GM12872 (cell line): ENCODE data around the gene P4HA1.

Experiments
- TF ChIP-seq, protein P1 (sequence below): IDR thresholded peaks from 3 replicates; pipeline ENCODE4 v1.5.1; 2011; ENCODE audit warnings: low read depth, mild to moderate bottlenecking, low read length, moderate library complexity; ENCODE audit not compliant: insufficient read depth

P4HA1 gene

DNA sequence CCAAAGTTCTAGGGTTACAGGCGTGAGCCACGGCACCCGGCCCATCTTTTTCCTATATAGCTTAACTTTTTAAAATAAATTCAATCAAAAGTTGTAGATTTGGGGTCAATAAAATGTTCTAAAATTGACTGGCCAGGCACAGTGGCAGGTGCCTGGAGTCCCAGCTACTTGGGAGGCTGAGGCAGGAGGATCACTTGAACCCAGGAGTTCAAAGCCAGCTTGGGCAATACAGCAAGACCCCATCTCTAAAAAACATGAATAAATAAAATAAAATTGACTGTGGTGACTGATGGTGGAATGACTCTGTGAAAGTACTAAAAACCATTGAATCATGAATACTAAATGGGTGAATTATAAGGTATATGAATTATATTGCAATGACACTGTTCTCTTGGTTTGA, 20.8 kb downstream of the P4HA1 start:
- TF ChIP-seq, protein P1, sequence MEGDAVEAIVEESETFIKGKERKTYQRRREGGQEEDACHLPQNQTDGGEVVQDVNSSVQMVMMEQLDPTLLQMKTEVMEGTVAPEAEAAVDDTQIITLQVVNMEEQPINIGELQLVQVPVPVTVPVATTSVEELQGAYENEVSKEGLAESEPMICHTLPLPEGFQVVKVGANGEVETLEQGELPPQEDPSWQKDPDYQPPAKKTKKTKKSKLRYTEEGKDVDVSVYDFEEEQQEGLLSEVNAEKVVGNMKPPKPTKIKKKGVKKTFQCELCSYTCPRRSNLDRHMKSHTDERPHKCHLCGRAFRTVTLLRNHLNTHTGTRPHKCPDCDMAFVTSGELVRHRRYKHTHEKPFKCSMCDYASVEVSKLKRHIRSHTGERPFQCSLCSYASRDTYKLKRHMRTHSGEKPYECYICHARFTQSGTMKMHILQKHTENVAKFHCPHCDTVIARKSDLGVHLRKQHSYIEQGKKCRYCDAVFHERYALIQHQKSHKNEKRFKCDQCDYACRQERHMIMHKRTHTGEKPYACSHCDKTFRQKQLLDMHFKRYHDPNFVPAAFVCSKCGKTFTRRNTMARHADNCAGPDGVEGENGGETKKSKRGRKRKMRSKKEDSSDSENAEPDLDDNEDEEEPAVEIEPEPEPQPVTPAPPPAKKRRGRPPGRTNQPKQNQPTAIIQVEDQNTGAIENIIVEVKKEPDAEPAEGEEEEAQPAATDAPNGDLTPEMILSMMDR, result no peak

DNA sequence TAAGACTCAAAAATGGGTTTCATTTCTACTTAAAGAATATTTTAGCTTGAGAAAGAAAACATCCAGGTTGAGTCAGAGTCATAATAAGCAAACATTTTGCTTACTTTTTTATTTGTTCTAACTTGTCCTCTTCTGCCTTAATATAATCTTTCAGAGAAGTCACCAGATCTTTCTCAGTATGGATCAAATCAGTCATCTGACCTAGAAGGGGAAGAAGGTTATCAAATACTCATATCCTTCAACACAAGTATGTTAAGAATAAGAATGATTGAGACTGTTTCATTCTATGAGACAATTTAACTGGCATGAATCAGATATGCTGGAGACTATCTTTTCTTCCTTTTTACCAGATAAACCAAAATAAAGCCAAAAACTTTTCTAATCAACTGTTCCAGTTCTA, 23.0 kb downstream of the P4HA1 start:
- TF ChIP-seq, protein P1, result no peak

DNA sequence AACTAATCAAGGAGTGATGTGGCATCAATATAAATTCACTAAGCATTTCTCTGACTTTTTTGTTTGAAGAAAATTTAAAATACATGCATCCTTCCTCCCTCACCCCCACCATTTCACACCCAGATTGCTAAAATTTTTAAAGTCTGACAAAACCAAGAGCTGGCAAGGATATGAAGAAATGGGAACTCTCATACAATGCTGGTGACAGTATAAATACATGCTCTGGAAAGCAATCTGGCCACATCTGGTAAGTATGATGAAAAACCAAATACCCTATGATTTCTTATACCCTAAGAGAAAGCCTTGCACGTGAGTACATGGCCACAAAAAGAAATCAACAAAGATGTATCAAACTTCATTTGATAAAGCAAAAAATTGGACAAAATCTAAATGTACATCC, 31.2 kb downstream of the P4HA1 start:
- TF ChIP-seq, protein P1, result no peak

DNA sequence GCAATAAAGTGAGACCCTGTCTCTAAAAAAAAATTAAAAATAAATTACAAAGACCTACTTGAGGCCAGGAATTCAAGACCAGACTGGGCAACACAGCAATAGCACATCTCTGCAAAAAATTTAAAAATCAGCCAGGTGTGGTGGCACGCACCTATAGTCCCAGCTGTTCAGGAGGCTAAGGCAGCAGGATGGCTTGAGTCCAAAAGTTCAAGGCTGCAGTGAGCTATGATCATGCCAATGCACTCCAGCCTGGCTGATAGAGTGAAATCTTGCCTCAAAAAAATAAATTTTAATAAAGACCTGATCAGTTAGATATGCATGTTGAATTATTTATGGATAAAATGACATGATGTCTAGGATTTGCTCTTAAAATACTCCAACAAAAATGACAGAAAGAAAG, 34.9 kb downstream of the P4HA1 start:
- TF ChIP-seq, protein P1, result no peak

DNA sequence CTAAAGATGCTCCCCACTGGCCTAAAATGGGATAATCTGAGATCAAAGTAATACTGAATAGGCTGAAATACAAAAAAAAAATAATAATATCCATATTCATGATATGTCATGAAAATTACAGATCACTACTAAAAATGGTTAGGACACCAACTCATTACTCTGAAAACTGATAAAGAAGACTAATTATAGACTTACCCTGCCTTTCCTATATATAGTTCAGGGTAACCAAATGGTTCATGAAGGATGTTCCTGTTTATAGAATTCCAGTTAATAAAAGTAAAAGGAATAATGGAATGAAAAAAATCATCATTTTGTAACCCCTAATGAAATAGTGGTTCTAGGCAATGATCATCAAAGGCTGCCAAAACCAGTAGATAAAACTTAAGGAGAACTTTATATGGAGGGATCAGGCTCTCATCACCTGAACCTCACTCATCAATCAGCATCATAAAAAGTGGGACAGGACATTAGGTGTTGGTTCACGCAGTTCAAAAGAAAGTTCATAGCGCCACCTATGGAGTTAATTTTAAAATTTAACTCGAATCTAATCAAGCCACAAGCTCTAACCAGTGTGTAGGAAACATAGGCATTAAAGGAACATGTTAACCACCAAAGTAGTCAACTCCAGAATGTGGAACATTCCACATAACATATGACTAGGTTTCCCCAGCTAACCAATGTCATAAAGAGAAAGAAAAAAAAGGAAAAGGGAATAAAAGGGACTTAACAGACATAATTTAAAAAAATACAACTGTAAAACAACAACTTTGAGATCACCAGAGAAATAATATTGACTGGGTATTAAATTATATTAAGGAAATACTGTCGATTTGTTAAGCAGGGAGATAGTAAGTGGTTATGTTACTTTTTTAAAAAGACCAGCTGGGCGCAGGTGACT, 35.7 kb downstream of the P4HA1 start:
- TF ChIP-seq, protein P1, result peak; percentile 47

DNA sequence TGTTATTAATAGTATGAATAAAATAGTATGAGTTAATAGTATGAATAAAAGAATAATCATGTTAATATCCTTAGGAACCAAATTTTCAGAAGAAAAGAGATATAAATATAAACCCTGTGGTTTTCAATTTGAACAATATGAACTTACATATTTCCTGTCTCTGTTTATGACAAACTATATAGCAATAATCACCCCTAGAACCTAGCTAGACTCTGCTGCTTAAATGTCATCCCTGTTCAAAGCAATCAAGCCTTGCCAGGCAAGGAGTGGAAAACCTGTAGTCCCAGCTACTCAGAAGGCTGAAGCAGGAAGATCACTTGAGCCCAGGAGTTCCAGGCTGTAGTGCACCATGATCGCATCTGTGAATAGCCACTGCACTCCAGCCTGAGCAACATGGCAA, 36.5 kb downstream of the P4HA1 start:
- TF ChIP-seq, protein P1, result no peak

DNA sequence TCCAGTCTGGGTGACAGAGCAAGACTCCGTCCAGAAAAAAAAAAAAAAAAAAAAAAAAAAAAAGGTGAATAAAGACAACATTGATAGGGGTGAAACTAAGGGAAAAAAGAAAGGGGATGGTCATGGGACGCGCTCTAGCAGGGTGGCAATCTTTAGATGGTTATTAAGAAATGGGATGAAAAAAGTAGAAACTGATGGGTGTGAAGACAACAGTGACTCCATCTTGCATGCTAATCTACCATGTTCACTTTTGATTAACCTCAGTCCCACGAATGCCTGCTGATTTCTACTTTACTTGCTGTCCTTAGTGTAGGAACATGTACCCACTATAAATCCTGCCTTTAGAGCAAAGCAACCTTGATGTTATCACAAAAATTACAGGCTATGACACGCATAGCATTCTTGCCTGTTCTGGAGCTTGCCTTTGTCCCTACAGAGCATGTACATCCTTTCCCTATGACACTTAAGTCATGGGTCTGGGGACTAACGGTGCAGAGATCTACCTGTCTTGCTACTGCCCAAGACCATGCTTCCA, 38.5 kb downstream of the P4HA1 start:
- TF ChIP-seq, protein P1, result no peak
